A673 (cell line): ENCODE results near the gene PRKCB.

Source experiments
- EZH2 ChIP-seq: fragments of 200-600 bp; sonication (generic); IDR thresholded peaks from 2 replicates; pipeline ENCODE4 v1.6.1; 2017; ENCODE audit warnings: borderline replicate concordance, low read depth, mild to moderate bottlenecking, mixed read lengths, antibody characterized with exemption, low read length; ENCODE audit not compliant: poor library complexity, severe bottlenecking
- TF ChIP-seq, protein P1 (sequence below): fragments of 300-800, 200-600 bp; sonication (generic); conservative IDR thresholded peaks from 2 replicates; pipeline ENCODE4 v1.5.1; 2017; ENCODE audit warnings: low read depth, mild to moderate bottlenecking, antibody characterized with exemption, low read length, moderate library complexity, mixed read lengths

DNA sequence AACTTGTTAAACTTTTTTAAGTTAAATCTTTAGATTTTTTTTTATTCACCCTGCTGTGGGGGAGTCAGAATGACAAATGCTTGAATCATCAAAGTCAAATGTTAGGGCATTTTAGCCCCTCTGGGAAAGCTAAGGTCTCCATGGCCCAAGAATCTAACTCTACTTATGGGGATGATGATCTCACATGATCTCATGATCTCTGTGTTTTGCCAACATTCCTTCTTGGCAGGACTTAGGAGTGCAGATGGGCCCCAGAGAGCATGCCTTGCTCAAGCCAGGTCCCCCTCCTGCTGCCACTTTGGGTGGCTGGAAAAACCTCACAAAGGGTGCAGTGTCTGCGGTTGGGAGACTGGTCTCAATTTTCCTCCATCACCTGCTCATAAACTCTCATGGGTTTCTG, 108.6 kb downstream of the PRKCB start:
- TF ChIP-seq, protein P1, sequence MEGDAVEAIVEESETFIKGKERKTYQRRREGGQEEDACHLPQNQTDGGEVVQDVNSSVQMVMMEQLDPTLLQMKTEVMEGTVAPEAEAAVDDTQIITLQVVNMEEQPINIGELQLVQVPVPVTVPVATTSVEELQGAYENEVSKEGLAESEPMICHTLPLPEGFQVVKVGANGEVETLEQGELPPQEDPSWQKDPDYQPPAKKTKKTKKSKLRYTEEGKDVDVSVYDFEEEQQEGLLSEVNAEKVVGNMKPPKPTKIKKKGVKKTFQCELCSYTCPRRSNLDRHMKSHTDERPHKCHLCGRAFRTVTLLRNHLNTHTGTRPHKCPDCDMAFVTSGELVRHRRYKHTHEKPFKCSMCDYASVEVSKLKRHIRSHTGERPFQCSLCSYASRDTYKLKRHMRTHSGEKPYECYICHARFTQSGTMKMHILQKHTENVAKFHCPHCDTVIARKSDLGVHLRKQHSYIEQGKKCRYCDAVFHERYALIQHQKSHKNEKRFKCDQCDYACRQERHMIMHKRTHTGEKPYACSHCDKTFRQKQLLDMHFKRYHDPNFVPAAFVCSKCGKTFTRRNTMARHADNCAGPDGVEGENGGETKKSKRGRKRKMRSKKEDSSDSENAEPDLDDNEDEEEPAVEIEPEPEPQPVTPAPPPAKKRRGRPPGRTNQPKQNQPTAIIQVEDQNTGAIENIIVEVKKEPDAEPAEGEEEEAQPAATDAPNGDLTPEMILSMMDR = no peak
- no peak for TF ChIP-seq EZH2
